Measurements from ENCODE around the gene PMM1.

PMM1 gene

GRCh38 chr22:41578818-41579217 is 10.8 kb downstream of the PMM1 start:
- DNase-seq (ENCODE audit: low read depth in 1 of 2, low spot score in 1 of 2) = no peak
- Histone ChIP-seq H3K27me3 (ENCODE audit: insufficient read depth, poor library complexity, severe bottlenecking) (no peaks in the 10 kb centered on the region), H3K4me3 (replicated peaks; ENCODE audit: insufficient read depth, low read length) (no peak overlapping the region), H3K27ac (replicated peaks) (no peak overlapping the region)
- no peak for TF ChIP-seq GABPA (IDR thresholded peaks at IDR 0.05; ENCODE audit: low read depth)
- no peak for TF ChIP-seq SPI1 (IDR thresholded peaks at IDR 0.05; ENCODE audit: borderline replicate concordance, low read depth)
- no peak for TF ChIP-seq REST (IDR thresholded peaks at IDR 0.05; ENCODE audit: insufficient replicate concordance, low read depth)
- TF ChIP-seq POLR2AphosphoS5 (IDR thresholded peaks at IDR 0.05; ENCODE audit: low read depth) = no peak
- no peak for TF ChIP-seq CTCF (IDR thresholded peaks at IDR 0.05; ENCODE audit: insufficient read depth, low read length)

- DNase-seq (ENCODE audit: low read depth in 1 of 2, low spot score in 1 of 2) = no peak
- H3K27ac ChIP-seq (replicated peaks) = no peak overlapping the region
Observed at GRCh38 chr22:41578114-41578513, 11.5 kb downstream of the PMM1 start.

GRCh38 chr22:41576877-41577276 is 12.8 kb downstream of the PMM1 start:
- Histone ChIP-seq H3K27ac (replicated peaks) (no peak overlapping the region), H3K4me3 (replicated peaks; ENCODE audit: insufficient read depth, low read length) (no peak overlapping the region), H3K27me3 (ENCODE audit: insufficient read depth, poor library complexity, severe bottlenecking) (no peaks in the 10 kb centered on the region)
- peak; percentile 34 to 56 for DNase-seq (ENCODE audit: low read depth in 1 of 2, low spot score in 1 of 2)
- TF ChIP-seq CTCF (IDR thresholded peaks at IDR 0.05; ENCODE audit: insufficient read depth, low read length) = peak; percentile 83
- no peak for TF ChIP-seq GABPA (IDR thresholded peaks at IDR 0.05; ENCODE audit: low read depth)

More at GRCh38 chr22:41578114-41578513, 11.5 kb downstream of the PMM1 start:
- H3K4me3 ChIP-seq (replicated peaks; ENCODE audit: insufficient read depth, low read length) = no peak overlapping the region
- H3K27me3 ChIP-seq (ENCODE audit: insufficient read depth, poor library complexity, severe bottlenecking) = no peaks in the 10 kb centered on the region
- TF ChIP-seq CTCF (IDR thresholded peaks at IDR 0.05; ENCODE audit: insufficient read depth, low read length) (no peak), SPI1 (IDR thresholded peaks at IDR 0.05; ENCODE audit: borderline replicate concordance, low read depth) (no peak), REST (IDR thresholded peaks at IDR 0.05; ENCODE audit: insufficient replicate concordance, low read depth) (no peak), GABPA (IDR thresholded peaks at IDR 0.05; ENCODE audit: low read depth) (no peak), POLR2AphosphoS5 (IDR thresholded peaks at IDR 0.05; ENCODE audit: low read depth) (no peak)

- no peak for TF ChIP-seq CTCF (IDR thresholded peaks at IDR 0.05; ENCODE audit: insufficient read depth, low read length)
- no peak for TF ChIP-seq REST (IDR thresholded peaks at IDR 0.05; ENCODE audit: insufficient replicate concordance, low read depth)
- no peak for TF ChIP-seq POLR2AphosphoS5 (IDR thresholded peaks at IDR 0.05; ENCODE audit: low read depth)
- no peak for TF ChIP-seq GABPA (IDR thresholded peaks at IDR 0.05; ENCODE audit: low read depth)
- no peak for TF ChIP-seq SPI1 (IDR thresholded peaks at IDR 0.05; ENCODE audit: borderline replicate concordance, low read depth)
- H3K4me3 ChIP-seq (replicated peaks; ENCODE audit: insufficient read depth, low read length) = no peak overlapping the region
- H3K27ac ChIP-seq (replicated peaks) = no peak overlapping the region
- DNase-seq (ENCODE audit: low read depth in 1 of 2, low spot score in 1 of 2) = no peak
- no peaks in the 10 kb centered on the region for H3K27me3 ChIP-seq (ENCODE audit: insufficient read depth, poor library complexity, severe bottlenecking)
Observed at GRCh38 chr22:41575533-41575932, 14.1 kb downstream of the PMM1 start.
